HepG2 (cell line): ENCODE data around the gene BCAR3. TPM values are rescaled to one million over a fixed set of nuclear protein-coding genes. Genes with fewer than 3 reads are reported as not detected.

Source experiments
- ATAC-seq: fragments of 200-7000 bp; cut with Tn5 transposase; 3 replicates; pipeline ENCODE4 v1.9.1; 2020; ENCODE audit warnings: mild to moderate bottlenecking, moderate library complexity
- BruUV-seq: library from RNA; stranded (reverse); fragments of 400-500 nt; replicated peaks from 2 replicates; lab custom pipeline; 2021; lab: Mats Ljungman, UMichigan
- CTCF ChIA-PET: fragments of 300-600 bp; formaldehyde crosslinking; extraction: SDS; loops from one replicate; lab custom pipeline; 2021; ENCODE audit warnings: low total read pairs, inconsistent platforms, low intra/inter-chr PET ratio; lab: Yijun Ruan, JAX
- POLR2A ChIA-PET: fragments of 350-600 bp; sonication (Branson Sonifier 250); formaldehyde crosslinking; loops from one replicate; lab custom pipeline; 2020; ENCODE audit warnings: antibody characterized with exemption, inconsistent platforms; lab: Yijun Ruan, JAX
- DNase-seq: peaks from one replicate; pipeline ENCODE4 v3.0.0-alpha.2; 2015; ENCODE audit warnings: low spot score
- FAIRE-seq: peaks from 3 replicates; lab custom pipeline; 2011; peaks lifted over from hg19 to GRCh38; lab: Jason Lieb, UNC
- H2AFZ ChIP-seq: one replicate; pipeline ENCODE4 v1.6.1; 2011; ENCODE audit warnings: low read length, inconsistent platforms
- H3K27ac ChIP-seq: fragments of 300-600 bp; 3 replicates; pipeline ENCODE4 v1.8.0; 2011; ENCODE audit warnings: mixed run types, mild to moderate bottlenecking, mixed read lengths, low read length, inconsistent platforms; ENCODE audit not compliant: insufficient read depth; ENCODE audit errors: extremely low read length
- H3K27me3 ChIP-seq, 2 experiments: fragments of 200-600 bp in 1 of 2; 2 replicates in 1 of 2; 3 replicates in 1 of 2; pipeline versions ENCODE4 v1.6.0 to v1.8.0; 2011; ENCODE audit warnings: low read length in 2 of 2, mild to moderate bottlenecking in 2 of 2, moderate library complexity in 2 of 2, inconsistent platforms in 1 of 2; ENCODE audit not compliant: insufficient read depth in 2 of 2, control insufficient read depth in 1 of 2
- H3K36me3 ChIP-seq, 2 experiments: fragments of 200-600 bp in 1 of 2; replicated peaks in 1 of 2; 2 replicates in 1 of 2; 3 replicates in 1 of 2; pipeline versions ENCODE4 v1.5.1 to v1.8.0; 2011; ENCODE audit warnings: low read length in 2 of 2, inconsistent platforms in 1 of 2; ENCODE audit not compliant: insufficient read depth in 2 of 2, control insufficient read depth in 1 of 2
- H3K4me1 ChIP-seq: 2 replicates; pipeline ENCODE4 v1.5.1; 2012; ENCODE audit warnings: low read length, inconsistent platforms; ENCODE audit not compliant: insufficient read depth
- H3K4me2 ChIP-seq: 2 replicates; pipeline ENCODE4 v1.6.0; 2011; ENCODE audit warnings: low read depth, low read length, inconsistent platforms
- H3K4me3 ChIP-seq, 3 experiments: fragments of 200-600 bp in 1 of 3; sonication (generic), shearing (Covaris generic) in 1 of 3; replicated peaks in 1 of 3; 2 replicates each; pipeline ENCODE4 v1.5.1; 2011 to 2016; ENCODE audit warnings: low read length in 3 of 3, inconsistent platforms in 2 of 3, low read depth in 2 of 3, mild to moderate bottlenecking in 2 of 3, control low read depth in 1 of 3, mixed read lengths in 1 of 3; ENCODE audit not compliant: insufficient read depth in 1 of 3
- H3K79me2 ChIP-seq: one replicate; pipeline ENCODE4 v1.6.1; 2011; ENCODE audit warnings: low read length, inconsistent platforms; ENCODE audit not compliant: insufficient read depth
- H3K9ac ChIP-seq: 2 replicates; pipeline ENCODE4 v1.6.0; 2011; ENCODE audit warnings: mild to moderate bottlenecking, low read depth, low read length, inconsistent platforms; ENCODE audit not compliant: insufficient read depth
- H3K9me3 ChIP-seq: 2 replicates; pipeline ENCODE4 v1.5.1; 2012; ENCODE audit warnings: mild to moderate bottlenecking, low read length
- H4K20me1 ChIP-seq: 2 replicates; pipeline ENCODE4 v1.6.0; 2011; ENCODE audit warnings: inconsistent platforms, mild to moderate bottlenecking, low read length, moderate library complexity; ENCODE audit not compliant: insufficient read depth
- ARNT2 ChIP-seq: sonication (generic); formaldehyde crosslinking; IDR thresholded peaks from 2 replicates; pipeline ENCODE4 v1.8.0; 2022; ENCODE audit warnings: mild to moderate bottlenecking, low read depth, missing genetic modification reagents, moderate library complexity
- DPF2 ChIP-seq: sonication (generic); formaldehyde crosslinking; IDR thresholded peaks from 2 replicates; pipeline ENCODE4 v1.4.0; 2020; ENCODE audit warnings: mild to moderate bottlenecking, low read depth, missing genetic modification reagents, borderline replicate concordance
- FIP1L1 ChIP-seq: fragments of 200-400 bp; formaldehyde crosslinking; IDR thresholded peaks from 2 replicates; pipeline ENCODE4 v1.6.1; 2018; ENCODE audit warnings: low read depth, mild to moderate bottlenecking, low read length, moderate library complexity, borderline replicate concordance; ENCODE audit not compliant: insufficient read depth
- FOXJ3 ChIP-seq: sonication (generic); formaldehyde crosslinking; IDR thresholded peaks from 2 replicates; pipeline ENCODE4 v1.4.0; 2020; ENCODE audit warnings: missing genetic modification reagents, mild to moderate bottlenecking, borderline replicate concordance
- MZF1 ChIP-seq: sonication (generic); formaldehyde crosslinking; IDR thresholded peaks from 2 replicates; pipeline ENCODE4 v1.8.1; 2023; ENCODE audit warnings: mild to moderate bottlenecking, missing genetic modification reagents, borderline replicate concordance
- ZBTB25 ChIP-seq: IDR thresholded peaks from 2 replicates; pipeline ENCODE4 v1.6.1; 2018; ENCODE audit warnings: missing genetic modification reagents
- ZNF354B ChIP-seq: sonication (generic); formaldehyde crosslinking; IDR thresholded peaks from 2 replicates; pipeline ENCODE4 v1.8.0; 2022; ENCODE audit warnings: mild to moderate bottlenecking, missing genetic modification reagents
- ZNF607 ChIP-seq: sonication (generic); formaldehyde crosslinking; IDR thresholded peaks from 2 replicates; pipeline ENCODE4 v1.5.1; 2020; ENCODE audit warnings: missing genetic modification reagents, mild to moderate bottlenecking, borderline replicate concordance
- ZNF746 ChIP-seq: sonication (generic); formaldehyde crosslinking; IDR thresholded peaks from 2 replicates; pipeline ENCODE4 v1.8.0; 2022; ENCODE audit warnings: mild to moderate bottlenecking, missing genetic modification reagents
- ZNF883 ChIP-seq: sonication (generic); formaldehyde crosslinking; IDR thresholded peaks from 2 replicates; pipeline ENCODE4 v1.5.1; 2020; ENCODE audit warnings: mild to moderate bottlenecking, missing genetic modification reagents; ENCODE audit errors: not compliant biosample characterization
- WGBS: methylation state at CpG from one replicate; pipeline ENCODE4 v1.1.6; 2017; ENCODE audit warnings: low lambda C conversion rate; 5-methylcytosine and 5-hydroxymethylcytosine counted together
- in situ Hi-C: cut with HindIII; loops from 2 replicates; pipeline ENCODE4 v1.10.0; 2017; ENCODE audit warnings: low pct_unique_long_range_greater_than_20kb; ENCODE audit not compliant: extremely low pct_ligation_motif_present
- intact Hi-C: fragments of 100-400 bp; cut with micrococcal nuclease; formaldehyde crosslinking; loops from one replicate; pipeline ENCODE4 v1.10.0; 2022; ENCODE audit not compliant: unreplicated experiment
- polyA plus RNA-seq, 8 experiments: library from polyadenylated mRNA; depleted of rRNA in 3 of 8; stranded (reverse) in 7 of 8; unstranded in 1 of 8; fragments of >200 nt; fragmentation: Illumina TruSeq in 4 of 8; extraction: Trizol in 4 of 8; gene quantifications; 2 replicates each; pipeline versions ENCODE4 v1.2.1 to v1.2.3, GENCODE V29; 2011 to 2016; ENCODE audit warnings: low read depth in 4 of 8, missing spikeins in 1 of 8, mixed read lengths in 1 of 8; ENCODE audit not compliant: insufficient read depth in 1 of 8
- total RNA-seq, 5 experiments: library from RNA; depleted of rRNA; stranded (reverse); fragments of >200 nt; fragmentation: Illumina TruSeq; extraction: Trizol; gene quantifications; 2 replicates each; pipeline ENCODE4 v1.2.3, GENCODE V29; 2016; ENCODE audit warnings: low read depth in 1 of 5
- TF ChIP-seq, protein P1 (sequence below): sonication (generic); IDR thresholded peaks from 2 replicates; pipeline ENCODE4 v1.6.1; 2016; ENCODE audit warnings: low read depth, borderline replicate concordance

The BCAR3 gene
- total and polyA plus RNA-seq, 2 of the 13 experiments (the other 11 are each of a cell fraction or from before 2014, with no cell fraction given): 3.6 to 4.8 TPM

- Histone ChIP-seq H3K79me2 (no peaks in the 10 kb centered on the region), H3K4me1 (peaks cover 74% of the 10 kb centered on the region), H3K27me3 (no peaks in the 10 kb centered on the region), H3K4me2 (peak overlapping the region; percentile 48; the same call in 1 of the 2 replicates), H3K36me3 (peaks cover 0 to 6% of the 10 kb centered on the region in 2 experiments; a peak in 1 of 5 replicates), H3K9ac (no peak overlapping the region), H3K4me3 (no peak overlapping the region), H4K20me1 (no peaks in the 10 kb centered on the region), H3K9me3 (no peaks in the 10 kb centered on the region), H3K27ac (peak overlapping the region; percentile 60), H2AFZ (no peak overlapping the region)
- no TSS peak for BruUV-seq
- in situ Hi-C loops (no loop called here), intact Hi-C loops (no loop called here)
- POLR2A ChIA-PET: interaction anchor here (1.7 kb wide), 1 partner anchor 45 kb away, joined by 8 read pairs; no protein-coding TSS in a partner anchor
- FAIRE-seq: no peak
- WGBS: 75% methylated on average over 7 of the region's 7 CpGs
- peak; percentile 24; the same call in 2 of the 3 replicates for ATAC-seq
- no peak for DNase-seq
- CTCF ChIA-PET: interaction anchor here (1.3 kb wide), 1 partner anchor 18 kb away, joined by 4 read pairs; the partner anchor contains the start of gene BCAR3
- TF ChIP-seq MZF1 (CRISPR knock-in tag) (no peak), ZBTB25 (no peak), FIP1L1 (no peak), ZNF354B (CRISPR knock-in tag) (0 out of 2 replicates have a peak, but pooled peaks have one; percentile 13), ZNF883 (CRISPR knock-in tag) (no peak), ARNT2 (CRISPR knock-in tag) (no peak), ZNF746 (CRISPR knock-in tag) (no peak), FOXJ3 (CRISPR knock-in tag) (0 out of 2 replicates have a peak, but pooled peaks have one; percentile 22), DPF2 (0 out of 2 replicates have a peak, but pooled peaks have one; percentile 0), ZNF607 (CRISPR knock-in tag) (no peak)
- TF ChIP-seq, protein P1, sequence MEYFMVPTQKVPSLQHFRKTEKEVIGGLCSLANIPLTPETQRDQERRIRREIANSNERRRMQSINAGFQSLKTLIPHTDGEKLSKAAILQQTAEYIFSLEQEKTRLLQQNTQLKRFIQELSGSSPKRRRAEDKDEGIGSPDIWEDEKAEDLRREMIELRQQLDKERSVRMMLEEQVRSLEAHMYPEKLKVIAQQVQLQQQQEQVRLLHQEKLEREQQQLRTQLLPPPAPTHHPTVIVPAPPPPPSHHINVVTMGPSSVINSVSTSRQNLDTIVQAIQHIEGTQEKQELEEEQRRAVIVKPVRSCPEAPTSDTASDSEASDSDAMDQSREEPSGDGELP: no peak
These were observed 19.0 kb downstream of the BCAR3 start for GRCh38 chr1:93662481-93663207.
